ENCODE data around the gene SERPING1.
A peak's percentile ranks its signal among the peaks of the same experiment; 100 is the strongest.

Gene SERPING1

GRCh38 chr11:57567515-57568329 is 29.8 kb upstream of the SERPING1 start, which contains the start of gene UBE2L6:
UBE2L6 (minus strand) TSS chr11:57567672; CDS start chr11:57567611, 61 bp downstream.
- Histone ChIP-seq H3K9ac (ENCODE audit: low read depth, low read length, poor library complexity) (peak within 1 kb of the TSS; percentile 100), H3K14ac (ENCODE audit: low read length) (peak within 1 kb of the TSS; percentile 94), H2BK120ac (ENCODE audit: low read depth, low read length) (peak within 1 kb of the TSS; percentile 89), H3K27me3 (ENCODE audit: control insufficient read depth in 3 of 3, insufficient read depth in 3 of 3, low read depth in 1 of 3, low read length in 3 of 3) (no peaks in the 10 kb centered on the region), H3K9me3 (replicated peaks in 1 of 2; ENCODE audit: control insufficient read depth in 2 of 2, insufficient read depth in 1 of 2, low read depth in 1 of 2, low read length in 2 of 2) (peaks cover 0 to 2% of the 10 kb centered on the region in 2 donors), H3K4me2 (ENCODE audit: insufficient read depth, low read length, poor library complexity, severe bottlenecking) (peak within 1 kb of the TSS; percentile 96), H3K36me3 (replicated peaks in 1 of 2; ENCODE audit: control insufficient read depth in 2 of 2, insufficient read depth in 2 of 2, low read length in 2 of 2) (peaks cover 0 to 9% of the 10 kb centered on the region in 2 donors), H2AK5ac (ENCODE audit: low read depth, low read length) (peak within 1 kb of the TSS; percentile 100), H3K23ac (ENCODE audit: low read depth, low read length, poor library complexity) (peak within 1 kb of the TSS; percentile 96), H3K27ac (replicated peaks; ENCODE audit: low read length) (peak within 1 kb of the TSS; percentile 96), H2BK15ac (ENCODE audit: low read length) (peak within 1 kb of the TSS; percentile 100), H3K4me1 (ENCODE audit: control insufficient read depth in 2 of 2, insufficient read depth in 1 of 2, low read depth in 1 of 2, low read length in 2 of 2) (peaks cover 15 to 22% of the 10 kb centered on the region in 2 donors), H3K18ac (ENCODE audit: low read length) (peak within 1 kb of the TSS; percentile 100), H2BK12ac (ENCODE audit: low read length) (peak within 1 kb of the TSS; percentile 78), H2BK5ac (ENCODE audit: low read length) (peak within 1 kb of the TSS; percentile 99), H2AFZ (ENCODE audit: low read length) (peak within 1 kb of the TSS; percentile 96), H4K91ac (ENCODE audit: low read depth, low read length, poor library complexity) (peak within 1 kb of the TSS; percentile 98), H4K8ac (ENCODE audit: low read depth, low read length) (no peak within 1 kb of the TSS), H3K79me1 (ENCODE audit: low read depth, low read length) (peaks cover 3% of the 10 kb centered on the region), H3K4ac (ENCODE audit: low read length) (peak within 1 kb of the TSS; percentile 100), H3K4me3 (ENCODE audit: low read length in 2 of 2) (peak within 1 kb of the TSS; percentile 96 to 98)
- peak; percentile 65 for DNase-seq (ENCODE audit: low spot score)
- no CpG with 5 or more reads among the region's 92 CpGs for WGBS, 2 donors (ENCODE audit: extremely low coverage in 2 of 2, insufficient read length in 2 of 2, insufficient replicate concordance in 1 of 2)

GRCh38 chr11:57568330-57568766 is 29.1 kb upstream of the SERPING1 start:
- Histone ChIP-seq H3K4me3 (ENCODE audit: low read length in 2 of 2) (peak overlapping the region; percentile 96 to 98), H3K27ac (replicated peaks; ENCODE audit: low read length) (peak overlapping the region; percentile 96)
- peak; percentile 86 for DNase-seq (ENCODE audit: low spot score)

GRCh38 chr11:57571606-57572005 is 25.9 kb upstream of the SERPING1 start:
- no peak for DNase-seq (ENCODE audit: low spot score)

More at GRCh38 chr11:57568330-57568766, 29.1 kb upstream of the SERPING1 start:
- peak overlapping the region; percentile 89 for H2BK120ac ChIP-seq (ENCODE audit: low read depth, low read length)
- peak overlapping the region; percentile 68 for H2BK12ac ChIP-seq (ENCODE audit: low read length)
- H4K91ac ChIP-seq (ENCODE audit: low read depth, low read length, poor library complexity): peak overlapping the region; percentile 98
- WGBS, 2 donors (ENCODE audit: extremely low coverage in 2 of 2, insufficient read length in 2 of 2, insufficient replicate concordance in 1 of 2): no CpG with 5 or more reads among the region's 6 CpGs
- peaks cover 0 to 6% of the 10 kb centered on the region in 2 donors for H3K36me3 ChIP-seq (replicated peaks in 1 of 2; ENCODE audit: control insufficient read depth in 2 of 2, insufficient read depth in 2 of 2, low read length in 2 of 2)
- H4K8ac ChIP-seq (ENCODE audit: low read depth, low read length): no peak overlapping the region
- peak overlapping the region; percentile 100 for H2BK15ac ChIP-seq (ENCODE audit: low read length)
- peak overlapping the region; percentile 96 for H2AFZ ChIP-seq (ENCODE audit: low read length)
- H3K79me1 ChIP-seq (ENCODE audit: low read depth, low read length): peaks cover 3% of the 10 kb centered on the region
- no peak overlapping the region for H3K14ac ChIP-seq (ENCODE audit: low read length)
- peaks cover 0 to 2% of the 10 kb centered on the region in 2 donors for H3K9me3 ChIP-seq (replicated peaks in 1 of 2; ENCODE audit: control insufficient read depth in 2 of 2, insufficient read depth in 1 of 2, low read depth in 1 of 2, low read length in 2 of 2)
- H3K4me2 ChIP-seq (ENCODE audit: insufficient read depth, low read length, poor library complexity, severe bottlenecking): peak overlapping the region; percentile 96
- peak overlapping the region; percentile 100 for H3K18ac ChIP-seq (ENCODE audit: low read length)
- peak overlapping the region; percentile 99 for H2BK5ac ChIP-seq (ENCODE audit: low read length)
- no peak overlapping the region for H3K4ac ChIP-seq (ENCODE audit: low read length)
- peak overlapping the region; percentile 100 for H2AK5ac ChIP-seq (ENCODE audit: low read depth, low read length)
- H3K23ac ChIP-seq (ENCODE audit: low read depth, low read length, poor library complexity): peak overlapping the region; percentile 96
- H3K9ac ChIP-seq (ENCODE audit: low read depth, low read length, poor library complexity): no peak overlapping the region
- peaks cover 15 to 22% of the 10 kb centered on the region in 2 donors for H3K4me1 ChIP-seq (ENCODE audit: control insufficient read depth in 2 of 2, insufficient read depth in 1 of 2, low read depth in 1 of 2, low read length in 2 of 2)
- no peaks in the 10 kb centered on the region for H3K27me3 ChIP-seq (ENCODE audit: control insufficient read depth in 3 of 3, insufficient read depth in 3 of 3, low read depth in 1 of 3, low read length in 3 of 3)

GRCh38 chr11:57574061-57574460 is 23.4 kb upstream of the SERPING1 start:
- H3K4ac ChIP-seq (ENCODE audit: low read length): no peak overlapping the region
- H3K4me3 ChIP-seq (ENCODE audit: low read length in 2 of 2): no peak overlapping the region
- no peak overlapping the region for H2AFZ ChIP-seq (ENCODE audit: low read length)
- H3K9ac ChIP-seq (ENCODE audit: low read depth, low read length, poor library complexity): no peak overlapping the region
- H3K27me3 ChIP-seq (ENCODE audit: control insufficient read depth in 3 of 3, insufficient read depth in 3 of 3, low read depth in 1 of 3, low read length in 3 of 3): no peaks in the 10 kb centered on the region
- H3K4me1 ChIP-seq (ENCODE audit: control insufficient read depth in 2 of 2, insufficient read depth in 1 of 2, low read depth in 1 of 2, low read length in 2 of 2): peaks cover 6 to 9% of the 10 kb centered on the region in 2 donors
- no peak overlapping the region for H4K91ac ChIP-seq (ENCODE audit: low read depth, low read length, poor library complexity)
- no peak overlapping the region for H3K27ac ChIP-seq (replicated peaks; ENCODE audit: low read length)
- no peak overlapping the region for H4K8ac ChIP-seq (ENCODE audit: low read depth, low read length)
- H3K36me3 ChIP-seq (replicated peaks in 1 of 2; ENCODE audit: control insufficient read depth in 2 of 2, insufficient read depth in 2 of 2, low read length in 2 of 2): no peaks in the 10 kb centered on the region
- no peak for DNase-seq (ENCODE audit: low spot score)
- no peak overlapping the region for H3K14ac ChIP-seq (ENCODE audit: low read length)
- H2BK120ac ChIP-seq (ENCODE audit: low read depth, low read length): no peak overlapping the region
- H2BK12ac ChIP-seq (ENCODE audit: low read length): no peak overlapping the region
- no peak overlapping the region for H2BK15ac ChIP-seq (ENCODE audit: low read length)
- H2BK5ac ChIP-seq (ENCODE audit: low read length): no peak overlapping the region
- H3K4me2 ChIP-seq (ENCODE audit: insufficient read depth, low read length, poor library complexity, severe bottlenecking): no peak overlapping the region
- no peaks in the 10 kb centered on the region for H3K79me1 ChIP-seq (ENCODE audit: low read depth, low read length)
- no CpG with 5 or more reads among the region's 4 CpGs for WGBS, 2 donors (ENCODE audit: extremely low coverage in 2 of 2, insufficient read length in 2 of 2, insufficient replicate concordance in 1 of 2)
- H2AK5ac ChIP-seq (ENCODE audit: low read depth, low read length): peak overlapping the region; percentile 22
- no peak overlapping the region for H3K18ac ChIP-seq (ENCODE audit: low read length)
- H3K9me3 ChIP-seq (replicated peaks in 1 of 2; ENCODE audit: control insufficient read depth in 2 of 2, insufficient read depth in 1 of 2, low read depth in 1 of 2, low read length in 2 of 2): peaks cover 0 to 2% of the 10 kb centered on the region in 2 donors
- no peak overlapping the region for H3K23ac ChIP-seq (ENCODE audit: low read depth, low read length, poor library complexity)

More at GRCh38 chr11:57571606-57572005, 25.9 kb upstream of the SERPING1 start:
- H2BK12ac ChIP-seq (ENCODE audit: low read length): no peak overlapping the region
- no peaks in the 10 kb centered on the region for H3K27me3 ChIP-seq (ENCODE audit: control insufficient read depth in 3 of 3, insufficient read depth in 3 of 3, low read depth in 1 of 3, low read length in 3 of 3)
- H3K4me1 ChIP-seq (ENCODE audit: control insufficient read depth in 2 of 2, insufficient read depth in 1 of 2, low read depth in 1 of 2, low read length in 2 of 2): peaks cover 14 to 15% of the 10 kb centered on the region in 2 donors
- no CpG with 5 or more reads among the region's 2 CpGs for WGBS, 2 donors (ENCODE audit: extremely low coverage in 2 of 2, insufficient read length in 2 of 2, insufficient replicate concordance in 1 of 2)
- no peak overlapping the region for H3K27ac ChIP-seq (replicated peaks; ENCODE audit: low read length)
- H3K36me3 ChIP-seq (replicated peaks in 1 of 2; ENCODE audit: control insufficient read depth in 2 of 2, insufficient read depth in 2 of 2, low read length in 2 of 2): no peaks in the 10 kb centered on the region
- no peak overlapping the region for H3K18ac ChIP-seq (ENCODE audit: low read length)
- H4K91ac ChIP-seq (ENCODE audit: low read depth, low read length, poor library complexity): no peak overlapping the region
- no peak overlapping the region for H3K14ac ChIP-seq (ENCODE audit: low read length)
- H3K23ac ChIP-seq (ENCODE audit: low read depth, low read length, poor library complexity): no peak overlapping the region
- no peak overlapping the region for H3K9ac ChIP-seq (ENCODE audit: low read depth, low read length, poor library complexity)
- H2BK15ac ChIP-seq (ENCODE audit: low read length): peak overlapping the region; percentile 12
- no peak overlapping the region for H4K8ac ChIP-seq (ENCODE audit: low read depth, low read length)
- no peak overlapping the region for H2BK120ac ChIP-seq (ENCODE audit: low read depth, low read length)
- peaks cover 0 to 2% of the 10 kb centered on the region in 2 donors for H3K9me3 ChIP-seq (replicated peaks in 1 of 2; ENCODE audit: control insufficient read depth in 2 of 2, insufficient read depth in 1 of 2, low read depth in 1 of 2, low read length in 2 of 2)
- H3K4ac ChIP-seq (ENCODE audit: low read length): peak overlapping the region; percentile 68
- no peak overlapping the region for H2AFZ ChIP-seq (ENCODE audit: low read length)
- peaks cover 3% of the 10 kb centered on the region for H3K79me1 ChIP-seq (ENCODE audit: low read depth, low read length)
- H3K4me3 ChIP-seq (ENCODE audit: low read length in 2 of 2): no peak overlapping the region
- H2BK5ac ChIP-seq (ENCODE audit: low read length): no peak overlapping the region
- H2AK5ac ChIP-seq (ENCODE audit: low read depth, low read length): peak overlapping the region; percentile 79
- no peak overlapping the region for H3K4me2 ChIP-seq (ENCODE audit: insufficient read depth, low read length, poor library complexity, severe bottlenecking)
